Mesodermal cell (in vitro differentiated cells): ENCODE measurements around the gene PRR35.

Source experiments
- H3K27ac ChIP-seq: 2 replicates; pipeline ENCODE4 v1.7.0; 2013; ENCODE audit warnings: mild to moderate bottlenecking, low read depth, low read length, moderate library complexity; ENCODE audit not compliant: severe bottlenecking
- H3K36me3 ChIP-seq: 2 replicates; pipeline ENCODE4 v1.7.1; 2013; ENCODE audit warnings: mild to moderate bottlenecking, low read length, moderate library complexity; ENCODE audit not compliant: control insufficient read depth, insufficient read depth
- H3K4me1 ChIP-seq: one replicate; pipeline ENCODE4 v1.7.1; 2013; ENCODE audit warnings: mild to moderate bottlenecking, low read length; ENCODE audit not compliant: insufficient read depth, control insufficient read depth, poor library complexity, severe bottlenecking
- H3K4me3 ChIP-seq: 2 replicates; pipeline ENCODE4 v1.7.0; 2013; ENCODE audit warnings: low read length, control low read depth, mild to moderate bottlenecking; ENCODE audit not compliant: insufficient read depth, poor library complexity, severe bottlenecking; ENCODE audit errors: extremely low read depth
- H3K9me3 ChIP-seq: 2 replicates; pipeline ENCODE4 v1.7.1; 2013; ENCODE audit warnings: mild to moderate bottlenecking, low read length, moderate library complexity; ENCODE audit not compliant: control insufficient read depth
- WGBS, 2 experiments: methylation state at CpG; one replicate each; pipeline ENCODE4 v1.1.5; 2013; ENCODE audit warnings: missing lambda C conversion rate in 2 of 2; ENCODE audit not compliant: insufficient coverage in 2 of 2; 5-methylcytosine and 5-hydroxymethylcytosine counted together

The PRR35 gene

GRCh38 chr16:606656-607307 is 46.6 kb downstream of the PRR35 start:
- Histone ChIP-seq H3K4me1 (no peaks in the 10 kb centered on the region), H3K9me3 (peaks cover 14% of the 10 kb centered on the region), H3K27ac (no peak overlapping the region), H3K36me3 (peaks cover 20% of the 10 kb centered on the region), H3K4me3 (no peak overlapping the region)
- WGBS, 2 experiments, result 95 to 99% methylated on average over 19 to 21 of the region's 22 CpGs

- Histone ChIP-seq H3K36me3 (peaks cover 20% of the 10 kb centered on the region), H3K4me3 (no peak overlapping the region), H3K9me3 (peaks cover 14% of the 10 kb centered on the region), H3K4me1 (no peaks in the 10 kb centered on the region), H3K27ac (no peak overlapping the region)
- WGBS, 2 experiments, result 85 to 88% methylated on average over 5 to 6 of the region's 10 CpGs
Measured at GRCh38 chr16:608019-608418, 47.8 kb downstream of the PRR35 start.

- H3K4me1 ChIP-seq, result no peaks in the 10 kb centered on the region
- peaks cover 23% of the 10 kb centered on the region for H3K36me3 ChIP-seq
- 93 to 97% methylated on average over 10 to 11 of the region's 13 CpGs for WGBS, 2 experiments
- H3K9me3 ChIP-seq, result peaks cover 14% of the 10 kb centered on the region
- no peak overlapping the region for H3K27ac ChIP-seq
- no peak overlapping the region for H3K4me3 ChIP-seq
Measured at GRCh38 chr16:609316-609715, 49.1 kb downstream of the PRR35 start.

- Histone ChIP-seq H3K27ac (no peak overlapping the region), H3K36me3 (peaks cover 17% of the 10 kb centered on the region), H3K4me3 (no peak overlapping the region), H3K4me1 (no peaks in the 10 kb centered on the region), H3K9me3 (peaks cover 8% of the 10 kb centered on the region)
- 94 to 95% methylated on average over 12 to 14 of the region's 14 CpGs for WGBS, 2 experiments
Measured at GRCh38 chr16:609984-610383, 49.8 kb downstream of the PRR35 start.

- peaks cover under 1% of the 10 kb centered on the region for H3K9me3 ChIP-seq
- H3K4me3 ChIP-seq, result no peak overlapping the region
- H3K36me3 ChIP-seq, result peaks cover 10% of the 10 kb centered on the region
- H3K27ac ChIP-seq, result no peak overlapping the region
- no peaks in the 10 kb centered on the region for H3K4me1 ChIP-seq
- 82 to 84% methylated on average over 24 to 26 of the region's 28 CpGs for WGBS, 2 experiments
Measured at GRCh38 chr16:610513-611381, 50.6 kb downstream of the PRR35 start.

GRCh38 chr16:615122-615521 is 54.9 kb downstream of the PRR35 start:
- Histone ChIP-seq H3K27ac (no peak overlapping the region), H3K4me1 (no peaks in the 10 kb centered on the region), H3K4me3 (no peak overlapping the region), H3K9me3 (no peaks in the 10 kb centered on the region), H3K36me3 (peaks cover 12% of the 10 kb centered on the region)
- 96 to 98% methylated on average over 12 to 13 of the region's 13 CpGs for WGBS, 2 experiments
